GM12878 (cell line): Measurements from ENCODE around the gene CC2D2B. TPM values are rescaled to one million over a fixed set of nuclear protein-coding genes. Genes with fewer than 3 reads are reported as not detected.
"Not testable (repeated sequence)": the region's sequence is repeated elsewhere in the genome, so short reads cannot be mapped to it uniquely, and the experiment has no call there.

Experiments
- ATAC-seq: fragments of 200-7000 bp; cut with Tn5 transposase; 3 replicates; pipeline ENCODE4 v1.9.1; 2020; ENCODE audit warnings: mild to moderate bottlenecking, moderate library complexity
- BruUV-seq: library from RNA; stranded (reverse); fragments of 400-500 nt; replicated peaks from 2 replicates; lab custom pipeline; 2021; lab: Mats Ljungman, UMichigan
- CTCF ChIA-PET: fragments of 300-600 bp; sonication (Branson Sonifier 250); formaldehyde crosslinking; extraction: SDS; loops from one replicate; lab custom pipeline; 2021; ENCODE audit warnings: inconsistent platforms; lab: Yijun Ruan, JAX
- POLR2A ChIA-PET: fragments of 350-600 bp; formaldehyde crosslinking; extraction: SDS; loops from one replicate; lab custom pipeline; 2021; ENCODE audit warnings: inconsistent platforms; lab: Charles Lee
- RAD21 ChIA-PET: fragments of 300-600 bp; sonication (Branson Sonifier 250); formaldehyde crosslinking; loops from one replicate; lab custom pipeline; 2023; ENCODE audit warnings: antibody characterized with exemption; ENCODE audit not compliant: unreplicated experiment; lab: Charles Lee
- SMC1A ChIA-PET: fragments of 300-600 bp; sonication (Branson Sonifier 250); formaldehyde crosslinking; loops from one replicate; lab custom pipeline; 2023; ENCODE audit not compliant: unreplicated experiment, uncharacterized antibody; lab: Charles Lee
- DNase-seq: peaks from one replicate; pipeline ENCODE4 v3.0.0-alpha.2; 2011; ENCODE audit warnings: low read depth, low spot score
- FAIRE-seq: peaks from 3 replicates; lab custom pipeline; 2011; peaks lifted over from hg19 to GRCh38; lab: Jason Lieb, UNC
- H2AFZ ChIP-seq: 2 replicates; pipeline ENCODE4 v1.6.0; 2011; ENCODE audit warnings: low read depth, low read length, control low read depth; ENCODE audit not compliant: control insufficient read depth
- H3K27ac ChIP-seq: 2 replicates; pipeline ENCODE4 v1.5.1; 2011; ENCODE audit warnings: control low read depth; ENCODE audit not compliant: control insufficient read depth, insufficient read depth
- H3K27me3 ChIP-seq, 2 experiments: replicated peaks in 1 of 2; 2 replicates each; pipeline versions ENCODE4 v1.6.0 to v1.6.1; 2011; ENCODE audit warnings: low read length in 1 of 2; ENCODE audit not compliant: control insufficient read depth in 2 of 2, insufficient read depth in 2 of 2
- H3K36me3 ChIP-seq, 2 experiments: 2 replicates each; pipeline ENCODE4 v1.5.1; 2011; ENCODE audit warnings: low read length in 1 of 2; ENCODE audit not compliant: control insufficient read depth in 2 of 2, insufficient read depth in 2 of 2
- H3K4me1 ChIP-seq: 2 replicates; pipeline ENCODE4 v1.6.1; 2011; ENCODE audit warnings: mild to moderate bottlenecking, low read length, moderate library complexity, mixed read lengths; ENCODE audit not compliant: control insufficient read depth, insufficient read depth
- H3K4me2 ChIP-seq: 2 replicates; pipeline ENCODE4 v1.6.0; 2011; ENCODE audit warnings: control low read depth; ENCODE audit not compliant: control insufficient read depth, insufficient read depth
- H3K4me3 ChIP-seq: fragments of 200-600 bp; sonication (generic); 2 replicates; pipeline ENCODE4 v1.5.1; 2016
- H3K79me2 ChIP-seq: 2 replicates; pipeline ENCODE4 v1.6.0; 2011; ENCODE audit warnings: low read length; ENCODE audit not compliant: control insufficient read depth, insufficient read depth
- H3K9ac ChIP-seq: 2 replicates; pipeline ENCODE4 v1.8.0; 2011; ENCODE audit warnings: low read length, control low read depth, mixed read lengths; ENCODE audit not compliant: control insufficient read depth, insufficient read depth
- H3K9me3 ChIP-seq: replicated peaks from 3 replicates; pipeline ENCODE4 v1.5.1; 2011; ENCODE audit warnings: mild to moderate bottlenecking, low read length; ENCODE audit not compliant: control insufficient read depth, insufficient read depth
- H4K20me1 ChIP-seq: 2 replicates; pipeline ENCODE4 v1.6.0; 2011; ENCODE audit not compliant: control insufficient read depth, insufficient read depth
- BCL3 ChIP-seq: IDR thresholded peaks from 2 replicates; pipeline ENCODE4 v1.6.1; 2011; ENCODE audit warnings: borderline replicate concordance, low read depth, mild to moderate bottlenecking, moderate library complexity, low read length; ENCODE audit not compliant: insufficient read depth, poor library complexity, severe bottlenecking
- IRF4 ChIP-seq: IDR thresholded peaks from 2 replicates; pipeline ENCODE4 v1.6.1; 2011; ENCODE audit warnings: low read depth, low read length
- MTA3 ChIP-seq: IDR thresholded peaks from 2 replicates; pipeline ENCODE4 v1.6.1; 2012; ENCODE audit warnings: low read length, inconsistent platforms, borderline replicate concordance
- NR2C2 ChIP-seq: IDR thresholded peaks from 2 replicates; pipeline ENCODE4 v1.6.1; 2011; ENCODE audit warnings: borderline replicate concordance, low read depth; ENCODE audit not compliant: control insufficient read depth, insufficient read length
- POLR2A ChIP-seq: IDR thresholded peaks from 2 replicates; pipeline ENCODE4 v1.6.1; 2011; ENCODE audit warnings: low read depth, mild to moderate bottlenecking, low read length
- POLR2AphosphoS2 ChIP-seq: IDR thresholded peaks from 2 replicates; pipeline ENCODE4 v1.6.1; 2011; ENCODE audit warnings: low read depth, mild to moderate bottlenecking, low read length, improper control_type of control experiment, moderate library complexity
- POLR2AphosphoS5 ChIP-seq: IDR thresholded peaks from 2 replicates; pipeline ENCODE4 v1.6.1; 2011; ENCODE audit warnings: mild to moderate bottlenecking, low read length, inconsistent platforms
- SUPT20H ChIP-seq: IDR thresholded peaks from 2 replicates; pipeline ENCODE4 v1.6.1; 2011; ENCODE audit warnings: low read depth, mild to moderate bottlenecking, low read length, moderate library complexity, borderline replicate concordance; ENCODE audit not compliant: control insufficient read depth
- ZBED1 ChIP-seq: IDR thresholded peaks from 2 replicates; pipeline ENCODE4 v1.6.1; 2016; ENCODE audit warnings: borderline replicate concordance
- ZNF592 ChIP-seq: fragments of 450-650 bp; IDR thresholded peaks from 2 replicates; pipeline ENCODE4 v1.6.1; 2017; ENCODE audit warnings: mild to moderate bottlenecking, moderate library complexity
- WGBS: methylation state at CpG from one replicate; pipeline ENCODE4 v1.1.6; 2016; ENCODE audit warnings: low lambda C conversion rate; ENCODE audit not compliant: insufficient replicate concordance, insufficient coverage; ENCODE audit errors: missing lambda C conversion rate; 5-methylcytosine and 5-hydroxymethylcytosine counted together
- in situ Hi-C: fragments of 300-500 bp; cut with MboI; formaldehyde crosslinking; loops from 9 replicates; pipeline ENCODE4 v1.14.3; 2018; ENCODE audit warnings: mixed read lengths
- intact Hi-C: fragments of 100-400 bp; cut with micrococcal nuclease; formaldehyde crosslinking; loops from one replicate; pipeline ENCODE4 v1.14.2; 2022; ENCODE audit not compliant: unreplicated experiment
- polyA plus RNA-seq, 11 experiments: library from polyadenylated mRNA; depleted of rRNA in 4 of 11; unstranded in 6 of 11; stranded (reverse) in 5 of 11; fragments of >200 nt; fragmentation: Nextera tagmentation in 4 of 11; fragmentation: Illumina TruSeq in 1 of 11; extraction: Ambion mirVana in 4 of 11; extraction: Trizol in 1 of 11; gene quantifications; 1 replicate in 1 of 11; 2 replicates in 10 of 11; pipeline versions ENCODE4 v1.2.1 to v1.2.3, GENCODE V29; 2011 to 2016; ENCODE audit warnings: inconsistent platforms in 2 of 11, missing spikeins in 2 of 11, low read depth in 1 of 11
- total RNA-seq, 4 experiments: library from RNA; depleted of rRNA in 3 of 4; stranded (reverse); fragments of >200 nt in 3 of 4; fragmentation: Illumina TruSeq in 1 of 4; extraction: Trizol in 1 of 4; gene quantifications; 2 replicates each; pipeline versions ENCODE4 v1.2.1 to v1.2.3, GENCODE V29; 2013 to 2021

The CC2D2B gene
- total and polyA plus RNA-seq, 10 of the 15 experiments (the other 5 are each of a cell fraction or from before 2014, with no cell fraction given): 0.42 to 2.8 (median 0.78) TPM

- RAD21 ChIA-PET: interaction anchor here (1.8 kb wide), 1 partner anchor 181 kb away, joined by 6 read pairs; the partner anchor contains the start of gene TCTN3
- H3K4me1 ChIP-seq, DNase-seq, H3K9ac ChIP-seq, intact Hi-C loops, H3K27me3 ChIP-seq, H3K4me3 ChIP-seq, H2AFZ ChIP-seq, POLR2A ChIA-PET, H4K20me1 ChIP-seq, H3K27ac ChIP-seq, H3K79me2 ChIP-seq, BruUV-seq, H3K9me3 ChIP-seq, in situ Hi-C loops, ATAC-seq, H3K4me2 ChIP-seq, FAIRE-seq: not testable (repeated sequence)
- TF ChIP-seq BCL3: peak; percentile 18
- SMC1A ChIA-PET: interaction anchor here (1.7 kb wide), 1 partner anchor 9 kb away, joined by 5 read pairs; no protein-coding TSS in a partner anchor
- peaks cover 6 to 15% of the 10 kb centered on the region in 2 experiments; a peak in 2 of 4 replicates for H3K36me3 ChIP-seq
- CTCF ChIA-PET: interaction anchor here (0.9 to 1.6 kb wide), 2 partner anchors 9 to 181 kb away, joined by 3 to 4 read pairs; partner anchors contain the start of gene TCTN3
Measured at GRCh38 chr10:95874783-95875182, 33.0 kb upstream of the CC2D2B start.

- intact Hi-C loops: no loop called here
- peaks cover 5 to 8% of the 10 kb centered on the region in 2 experiments; a peak in 2 of 4 replicates for H3K36me3 ChIP-seq
- in situ Hi-C loops: no loop called here
- ChIA-PET CTCF (no interaction called here), SMC1A (interaction anchor here (0.6 to 1.3 kb wide), 2 partner anchors 50 to 183 kb away, joined by 3 to 7 read pairs; partner anchors contain the start of gene TCTN3), RAD21 (interaction anchor here (0.9 to 1.8 kb wide), 2 partner anchors 183 kb away, joined by 3 to 6 read pairs; partner anchors contain the start of gene TCTN3), POLR2A (no interaction called here)
- H3K27me3 ChIP-seq: no peaks in the 10 kb centered on the region
- H3K9ac ChIP-seq: no peak overlapping the region
- peaks cover 10% of the 10 kb centered on the region; the same call in 2 of the 3 replicates for H3K9me3 ChIP-seq
- no peak for FAIRE-seq
- H2AFZ ChIP-seq: no peak overlapping the region
- H3K4me2 ChIP-seq: no peak overlapping the region
- H3K4me1 ChIP-seq: peaks cover 16% of the 10 kb centered on the region; the same call in 1 of the 2 replicates
- no peak overlapping the region; the same call in 1 of the 2 replicates for H3K27ac ChIP-seq
- no peaks in the 10 kb centered on the region for H3K79me2 ChIP-seq
- no peak for ATAC-seq
- WGBS: 100% methylated on average over 1 of the region's 1 CpG
- no peaks in the 10 kb centered on the region for H4K20me1 ChIP-seq
- no peak for DNase-seq
- H3K4me3 ChIP-seq: no peak overlapping the region
- no TSS peak for BruUV-seq
- 0 out of 2 replicates have a peak, but pooled peaks have one; percentile 26 for TF ChIP-seq ZBED1
- no peak for TF ChIP-seq ZNF592
- 0 out of 2 replicates have a peak, but pooled peaks have one; percentile 30 for TF ChIP-seq POLR2A
- no peak for TF ChIP-seq SUPT20H
- no peak for TF ChIP-seq IRF4
- TF ChIP-seq POLR2AphosphoS5: peak; percentile 68
- peak; percentile 86; the same call in 1 of the 2 replicates for TF ChIP-seq MTA3
- TF ChIP-seq POLR2AphosphoS2: 0 out of 2 replicates have a peak, but pooled peaks have one; percentile 75
- TF ChIP-seq NR2C2: no peak
Measured at GRCh38 chr10:95876756-95877155, 31.0 kb upstream of the CC2D2B start.
